Ovary (tissue), 3 donors: ENCODE measurements around the gene TSPAN2.

Experiments
- EP300 ChIP-seq: sonication (generic); formaldehyde crosslinking; IDR thresholded peaks from one replicate; pipeline ENCODE4 v1.6.1; 2017; ENCODE audit warnings: antibody characterized with exemption
- POLR2A ChIP-seq: fragments of 450-650 bp; IDR thresholded peaks from one replicate; pipeline ENCODE4 v1.6.1; 2017; ENCODE audit warnings: antibody characterized with exemption, mild to moderate bottlenecking, moderate library complexity
- TF ChIP-seq, protein P1 (sequence below), 3 donors: fragments of 450-650 bp in 2 of 3; fragments of 200-600 bp in 1 of 3; IDR thresholded peaks; one replicate each; pipeline versions ENCODE4 v1.5.1 to v1.8.0; 2016 to 2022; ENCODE audit warnings: antibody characterized with exemption in 3 of 3, mild to moderate bottlenecking in 1 of 3
- donor health status: DM: no; HTN: no; CAD: no.

DNA sequence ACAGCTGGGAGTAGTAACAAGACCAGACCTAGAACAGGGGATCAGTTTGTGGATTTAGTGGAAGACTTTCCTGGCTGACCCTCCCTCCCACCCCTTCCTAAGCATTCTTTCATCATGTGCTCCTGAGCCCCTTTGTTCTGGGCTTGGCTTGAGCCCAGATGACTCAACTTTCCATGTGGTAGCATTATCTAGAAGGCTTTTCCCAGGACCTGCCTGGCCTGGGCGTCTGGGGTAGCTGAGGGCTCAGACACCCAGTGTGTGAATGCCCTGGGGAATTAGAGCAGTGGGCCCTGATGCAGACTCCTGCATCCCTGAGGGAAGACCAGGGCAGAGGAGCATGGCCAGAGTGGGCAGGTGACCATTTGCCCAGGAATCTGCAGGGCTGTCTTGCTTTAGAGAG is 44.1 kb upstream of the TSPAN2 start:
- TF ChIP-seq, protein P1, sequence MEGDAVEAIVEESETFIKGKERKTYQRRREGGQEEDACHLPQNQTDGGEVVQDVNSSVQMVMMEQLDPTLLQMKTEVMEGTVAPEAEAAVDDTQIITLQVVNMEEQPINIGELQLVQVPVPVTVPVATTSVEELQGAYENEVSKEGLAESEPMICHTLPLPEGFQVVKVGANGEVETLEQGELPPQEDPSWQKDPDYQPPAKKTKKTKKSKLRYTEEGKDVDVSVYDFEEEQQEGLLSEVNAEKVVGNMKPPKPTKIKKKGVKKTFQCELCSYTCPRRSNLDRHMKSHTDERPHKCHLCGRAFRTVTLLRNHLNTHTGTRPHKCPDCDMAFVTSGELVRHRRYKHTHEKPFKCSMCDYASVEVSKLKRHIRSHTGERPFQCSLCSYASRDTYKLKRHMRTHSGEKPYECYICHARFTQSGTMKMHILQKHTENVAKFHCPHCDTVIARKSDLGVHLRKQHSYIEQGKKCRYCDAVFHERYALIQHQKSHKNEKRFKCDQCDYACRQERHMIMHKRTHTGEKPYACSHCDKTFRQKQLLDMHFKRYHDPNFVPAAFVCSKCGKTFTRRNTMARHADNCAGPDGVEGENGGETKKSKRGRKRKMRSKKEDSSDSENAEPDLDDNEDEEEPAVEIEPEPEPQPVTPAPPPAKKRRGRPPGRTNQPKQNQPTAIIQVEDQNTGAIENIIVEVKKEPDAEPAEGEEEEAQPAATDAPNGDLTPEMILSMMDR (IDR thresholded peaks at IDR 0.05) = no peak
- TF ChIP-seq POLR2A (no peak), EP300 (no peak)
